Measurements from ENCODE around the gene IRS2.

The IRS2 gene

DNA sequence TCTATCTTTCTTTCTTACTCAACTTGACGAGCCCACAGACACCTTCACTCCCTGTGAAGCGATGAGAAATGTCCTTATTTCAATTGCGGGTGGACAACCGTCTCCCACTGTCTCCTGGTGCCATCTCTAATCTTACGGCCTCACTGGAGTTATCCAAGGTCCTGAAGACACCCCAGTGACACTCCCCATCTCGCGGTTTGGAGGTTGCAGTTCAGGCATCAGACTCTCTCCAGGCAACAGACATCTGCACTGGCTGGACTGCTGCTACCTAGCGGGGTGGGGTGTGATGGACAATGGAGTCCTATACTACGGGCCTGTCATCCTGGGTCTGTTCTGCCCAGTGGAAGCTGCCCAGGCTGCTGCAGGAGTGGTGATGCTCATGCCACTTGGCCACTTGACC is 18.3 kb upstream of the IRS2 start:
- no peak for DNase-seq

DNA sequence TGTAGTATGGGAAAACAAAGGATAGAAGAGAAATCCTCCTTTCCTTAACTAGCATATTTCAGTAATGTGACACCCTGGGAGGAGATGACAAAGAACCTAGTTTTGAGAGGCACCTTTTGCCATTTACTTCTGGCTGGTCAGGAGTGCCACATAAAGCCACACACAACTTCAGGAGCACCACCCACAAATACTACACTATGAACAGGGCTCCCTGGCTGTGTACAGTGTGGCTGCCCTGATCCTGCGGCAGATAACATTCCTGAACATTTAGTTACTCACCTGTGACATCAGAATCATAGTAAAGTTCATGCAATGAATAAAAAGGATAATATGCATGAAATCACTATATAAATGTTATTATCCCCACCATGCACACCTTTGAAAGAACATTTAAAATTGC is 17.4 kb upstream of the IRS2 start:
- DNase-seq = no peak

DNA sequence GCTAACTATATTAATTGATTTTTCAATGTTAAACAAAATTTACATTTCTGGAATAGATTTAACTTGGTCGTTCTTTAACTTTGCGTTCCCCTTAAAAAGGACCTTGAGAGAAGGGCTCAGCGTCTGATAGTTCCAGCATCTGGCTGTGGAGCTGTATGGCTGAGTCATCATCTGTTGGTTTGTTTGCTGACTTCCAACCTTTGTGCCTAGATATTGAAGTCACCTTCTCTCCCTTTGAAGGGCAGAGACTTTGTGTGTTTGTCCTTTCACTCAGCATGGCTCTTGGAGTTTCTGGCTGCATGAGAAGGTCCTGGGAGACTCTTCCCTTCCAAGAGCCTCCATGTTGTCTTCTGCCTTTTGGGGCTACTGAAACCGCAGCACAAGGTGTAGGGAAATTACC is 16.6 kb upstream of the IRS2 start:
- DNase-seq = no peak

DNA sequence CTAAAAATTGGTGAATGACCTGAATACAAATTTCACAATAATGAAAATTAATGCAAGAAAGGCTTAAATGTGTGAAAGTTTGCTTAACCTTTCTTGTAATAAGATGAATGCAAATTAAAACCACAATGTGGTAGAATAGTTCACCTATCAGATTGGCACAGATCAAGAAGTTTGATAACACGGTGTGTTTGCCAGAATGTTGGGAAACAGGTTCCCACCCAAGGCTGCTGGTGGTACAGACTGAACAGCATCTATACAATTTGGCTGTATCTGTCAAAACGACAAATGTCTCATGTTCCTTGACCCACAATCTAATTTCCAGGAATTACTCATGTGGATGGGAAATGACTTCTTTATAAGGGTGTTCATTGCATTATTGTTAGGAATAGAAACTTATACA is 8.6 kb upstream of the IRS2 start:
- DNase-seq = no peak

DNA sequence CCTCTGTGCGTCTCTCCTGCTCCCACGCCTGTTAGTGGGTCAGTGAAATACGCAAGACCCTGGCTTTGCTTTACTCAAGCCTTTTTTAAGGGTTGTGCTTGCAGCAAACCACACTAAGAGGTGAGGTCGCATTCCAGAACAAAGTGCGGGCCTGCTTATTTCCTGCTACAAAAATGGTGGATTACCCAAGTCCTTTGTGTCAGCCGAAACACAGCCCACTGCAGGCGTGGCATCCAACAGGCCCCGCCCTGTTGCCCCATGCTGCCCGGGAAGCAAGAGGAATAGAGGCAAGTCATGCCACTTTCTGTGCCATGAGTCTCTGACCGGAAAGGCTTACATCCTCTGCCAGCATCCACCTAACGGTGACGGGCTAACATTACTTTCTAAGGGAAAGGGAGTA is 7.7 kb upstream of the IRS2 start:
- no peak for DNase-seq

DNA sequence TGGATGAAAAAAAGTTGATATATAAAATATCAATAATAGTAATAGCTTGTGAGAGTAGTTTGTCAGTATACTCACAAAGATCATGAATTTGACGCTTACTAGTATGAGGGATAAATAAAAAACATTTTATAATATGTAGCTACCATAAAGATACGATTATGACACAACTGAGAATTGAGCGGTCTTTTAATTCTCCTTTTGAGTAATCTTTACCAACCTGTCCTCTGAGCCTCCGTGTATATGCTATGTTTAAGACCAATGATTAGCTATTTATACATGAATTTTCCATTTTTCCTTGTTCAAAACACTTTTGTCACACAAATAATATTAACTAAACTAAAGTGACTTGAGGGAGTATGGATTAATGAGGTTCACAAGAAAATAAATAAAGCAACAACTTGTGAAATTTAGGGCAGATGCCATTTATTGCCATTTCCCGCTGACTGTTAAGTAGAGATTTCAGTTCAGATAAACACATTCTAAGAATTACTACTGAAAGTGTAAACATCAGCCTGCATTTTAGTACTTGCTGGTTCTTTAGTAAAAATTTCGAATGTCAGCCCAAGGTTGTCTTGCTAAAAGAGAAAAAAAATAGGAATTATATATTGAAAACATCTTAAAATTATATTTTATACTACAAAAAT is 6.2 kb upstream of the IRS2 start:
- no peak for DNase-seq

DNA sequence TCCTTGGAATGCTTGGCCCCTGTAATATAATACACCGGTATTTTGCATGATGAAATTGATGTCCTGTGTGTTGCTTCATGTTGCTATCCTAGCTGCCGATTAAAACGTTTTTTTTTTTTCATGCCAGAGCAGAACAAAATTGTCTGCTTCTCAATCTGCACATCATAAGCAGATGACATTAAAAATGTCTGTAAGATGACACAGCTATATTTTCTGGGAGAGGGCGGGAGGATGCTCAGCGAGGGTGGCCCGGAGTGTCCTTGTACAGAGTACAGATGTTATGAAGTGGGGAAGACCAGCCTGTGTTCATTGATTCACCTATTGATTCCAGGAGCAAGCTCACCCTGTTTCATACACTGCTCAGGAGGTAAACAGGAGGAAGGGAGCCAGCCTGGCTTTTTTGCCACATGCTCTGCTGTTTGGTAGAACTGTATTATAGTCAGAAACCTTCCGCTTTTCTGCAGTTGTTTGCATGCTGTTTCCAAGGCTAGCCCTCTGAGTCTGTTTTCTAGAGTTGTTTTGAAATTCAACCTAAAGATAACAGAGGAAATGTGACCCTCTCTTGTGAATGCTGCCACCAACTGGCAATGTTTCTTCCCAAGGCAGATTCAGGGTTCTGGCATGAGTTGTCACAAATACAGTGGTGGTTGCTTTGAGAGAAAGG is 4.7 kb upstream of the IRS2 start:
- DNase-seq = no peak

DNA sequence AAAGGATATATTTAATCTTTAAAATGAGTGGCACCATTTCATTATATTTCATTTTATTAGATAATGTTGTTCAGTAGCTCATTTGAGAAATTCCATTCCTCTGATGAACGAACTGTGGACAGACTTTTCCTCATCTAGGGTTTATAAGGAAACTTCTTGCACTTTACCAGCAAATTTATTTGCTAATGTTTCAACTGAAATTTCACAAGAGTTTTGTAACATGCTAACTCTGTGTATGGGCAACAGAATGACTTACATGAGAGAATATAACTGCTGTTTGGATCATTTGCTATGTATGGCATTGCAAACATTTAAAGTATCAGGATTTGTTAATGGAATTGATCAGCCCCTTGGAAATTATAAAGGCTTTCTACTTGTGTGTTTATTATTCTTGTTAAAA is 3.7 kb upstream of the IRS2 start:
- no peak for DNase-seq

DNA sequence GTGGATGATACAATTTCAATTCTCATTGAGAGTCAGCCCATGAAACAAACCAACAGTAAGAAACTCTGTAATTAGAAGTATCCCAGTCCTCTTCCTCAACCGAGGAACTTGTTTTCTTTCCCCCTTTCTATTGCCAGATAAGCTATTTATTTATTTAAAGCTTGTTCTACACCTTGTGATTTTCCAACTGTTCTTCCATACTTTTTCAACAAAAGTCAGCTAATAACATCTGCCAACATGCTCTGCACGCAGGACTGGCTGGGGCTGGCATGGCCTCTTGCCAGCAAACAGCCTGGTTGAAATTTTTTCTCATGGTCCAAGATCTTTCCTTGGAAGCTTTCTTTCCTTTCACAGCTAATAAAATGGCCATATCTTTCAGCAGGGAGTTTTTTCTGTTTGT is 2.9 kb upstream of the IRS2 start:
- no peak for DNase-seq

DNA sequence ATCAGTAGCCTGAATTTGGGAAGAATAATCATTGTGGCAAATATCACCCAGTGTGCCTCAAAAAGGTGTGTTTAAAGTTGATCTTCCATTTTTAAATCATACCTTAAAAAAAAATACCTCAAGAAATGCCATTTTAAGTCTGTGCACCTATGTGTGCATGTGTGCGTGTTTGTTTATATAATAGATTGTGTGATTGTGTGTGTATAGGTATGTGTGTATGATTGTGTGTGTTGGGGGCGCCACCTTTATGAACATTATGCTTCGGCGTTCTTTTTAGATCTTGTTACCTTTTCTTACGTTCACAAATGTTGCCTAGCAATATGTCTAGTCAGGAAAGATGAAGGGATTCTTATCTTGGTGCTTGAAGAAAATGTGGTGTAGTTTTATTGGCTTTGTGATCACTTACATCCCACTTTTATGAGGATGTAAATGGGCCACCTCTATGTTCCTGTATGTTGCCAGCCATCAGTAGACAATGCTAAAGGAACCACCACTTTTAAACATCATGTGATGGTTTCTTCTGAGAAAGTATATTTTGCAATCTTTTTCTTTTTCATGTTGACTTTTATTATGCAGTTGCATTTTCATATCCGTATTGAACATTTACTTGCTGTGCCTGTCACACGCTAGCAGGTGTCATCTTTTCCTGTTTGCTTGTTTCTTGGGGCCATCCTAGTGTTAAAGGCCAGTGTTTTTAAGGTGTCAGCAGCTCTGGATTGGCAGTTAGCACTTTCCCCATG is 2.2 kb upstream of the IRS2 start:
- no peak for DNase-seq

DNA sequence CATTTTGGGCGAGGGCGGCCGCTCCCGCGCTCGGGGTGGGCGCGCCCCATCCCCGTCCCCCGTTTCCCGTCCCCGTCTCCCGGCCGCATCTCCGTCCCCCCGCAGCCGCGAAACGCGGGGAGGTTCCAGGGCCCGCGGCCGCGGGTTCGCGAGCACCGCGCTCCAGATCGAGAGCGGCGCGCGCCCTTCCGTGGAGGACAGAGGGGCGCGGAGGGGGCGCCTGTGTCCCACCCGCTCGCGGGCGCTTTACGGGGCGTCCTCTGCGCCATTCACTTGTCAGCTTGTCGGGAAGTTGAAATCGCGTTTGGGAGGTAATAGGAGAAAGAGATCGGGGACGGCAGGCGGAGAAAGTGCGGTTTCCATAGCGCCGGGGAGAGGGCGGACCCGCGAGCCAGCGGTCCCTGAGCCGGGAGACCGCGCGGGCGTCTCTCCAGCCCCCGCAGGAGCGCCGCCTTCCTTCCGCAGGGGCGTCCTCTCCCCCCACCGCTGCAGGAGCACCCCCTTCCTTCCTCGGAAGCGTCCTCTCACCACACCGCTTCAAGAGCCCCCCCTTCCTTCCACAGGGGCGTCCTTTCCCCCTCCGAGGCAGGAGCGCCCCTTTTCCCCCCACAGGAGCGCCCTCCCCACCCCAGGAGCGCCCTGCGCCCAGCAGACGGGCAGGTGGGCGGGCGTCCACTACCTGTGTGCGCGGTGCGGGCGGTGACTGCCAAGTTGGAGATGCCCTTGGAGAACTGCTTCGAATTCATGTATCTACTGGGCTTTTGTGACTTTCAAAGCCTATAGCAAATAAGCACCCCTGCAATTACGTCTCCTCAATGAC is 962 bp upstream of the IRS2 start:
- DNase-seq = no peak

DNA sequence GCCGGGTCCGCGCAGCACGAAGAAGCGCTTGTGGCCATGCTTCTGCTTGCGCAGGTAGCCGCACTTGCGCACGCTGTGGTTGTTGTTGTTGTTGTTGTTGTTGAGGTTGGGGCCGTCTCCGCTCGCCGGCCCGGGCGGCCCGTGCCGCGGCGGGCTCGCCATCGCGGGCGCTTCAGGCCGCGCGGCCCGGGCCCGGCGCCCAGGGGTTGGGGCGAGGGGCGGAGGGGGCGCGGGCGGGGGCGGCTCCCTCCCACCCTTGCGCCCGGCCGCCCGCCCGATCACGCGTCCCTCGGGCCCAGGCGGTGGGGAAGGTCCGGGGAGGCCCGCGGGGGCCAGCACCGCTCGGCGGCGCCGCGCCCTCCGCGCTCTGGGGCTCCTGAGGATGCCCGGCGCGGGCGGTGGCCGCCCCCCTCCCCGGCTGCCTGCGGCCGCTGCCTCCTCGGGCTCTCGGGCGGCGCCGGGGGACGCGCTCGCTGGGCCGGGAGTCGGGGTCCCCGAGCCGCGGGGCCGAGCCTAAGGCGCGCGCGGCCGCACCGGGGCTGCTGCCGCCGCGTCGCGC is 412 bp downstream of the IRS2 start:
- no peak for DNase-seq

DNA sequence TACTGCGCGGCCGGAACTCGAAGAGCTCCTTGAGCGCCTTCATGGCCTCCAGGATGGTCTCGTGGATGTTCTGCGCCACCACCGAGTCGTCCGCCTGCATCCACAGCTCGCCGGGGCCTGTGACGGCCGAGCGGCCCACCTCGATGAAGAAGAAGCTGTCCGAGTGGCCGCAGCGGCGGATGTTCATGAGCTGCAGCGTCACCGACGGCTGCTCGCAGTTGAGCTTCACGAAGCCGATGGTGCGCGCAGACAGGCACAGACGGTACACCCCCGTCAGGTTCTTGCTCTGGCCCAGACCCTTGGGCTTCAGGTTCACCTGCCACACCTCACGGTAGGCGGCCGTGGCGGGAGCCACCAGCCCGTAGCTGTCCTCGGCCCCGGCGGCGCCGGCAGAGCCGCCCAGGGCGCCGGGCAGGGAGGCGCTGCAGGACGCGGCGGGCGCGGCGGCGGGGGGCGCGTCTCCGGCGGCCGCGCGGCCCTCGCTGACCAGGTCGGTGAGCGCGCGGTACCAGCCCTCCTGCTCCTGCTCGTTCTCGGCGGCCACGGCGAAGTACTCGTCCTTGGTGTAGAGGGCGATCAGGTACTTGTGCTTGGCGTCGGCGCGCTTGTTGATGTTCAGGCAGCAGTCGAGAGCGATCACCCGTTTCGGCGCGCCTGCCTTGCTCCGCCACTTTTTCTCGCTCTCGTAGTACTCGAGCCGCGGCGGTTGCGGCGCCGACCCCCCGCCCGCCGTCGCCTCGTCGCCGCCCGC is 1.1 kb downstream of the IRS2 start:
- DNase-seq = no peak

DNA sequence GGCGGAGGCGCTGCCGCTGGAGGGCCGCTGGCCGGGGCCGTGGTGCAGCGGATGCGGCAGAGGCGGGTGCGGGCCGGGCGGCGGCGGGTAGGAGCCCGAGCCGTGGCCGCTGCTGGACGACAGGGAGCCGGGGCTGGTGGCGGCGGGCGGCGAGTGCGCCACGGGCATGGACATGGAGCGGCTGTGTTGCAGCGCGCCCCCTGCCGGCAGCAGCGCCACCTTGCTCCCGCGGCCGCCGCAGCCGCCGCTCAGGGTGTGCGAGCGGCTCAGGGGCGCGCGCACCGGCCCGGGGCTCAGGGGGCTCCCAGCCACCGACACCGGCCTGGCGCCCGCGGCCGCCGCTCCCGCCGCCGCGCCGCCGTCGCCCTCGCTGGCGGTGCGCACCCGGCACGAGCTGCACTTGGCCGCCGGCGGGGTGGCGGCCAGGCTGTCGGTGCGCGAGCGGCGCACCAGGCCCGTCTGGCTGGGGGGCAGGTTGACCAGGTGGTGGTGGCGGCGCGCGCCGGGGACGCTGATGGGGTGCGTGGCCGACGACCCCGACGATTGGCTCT is 1.7 kb downstream of the IRS2 start:
- no peak for DNase-seq

DNA sequence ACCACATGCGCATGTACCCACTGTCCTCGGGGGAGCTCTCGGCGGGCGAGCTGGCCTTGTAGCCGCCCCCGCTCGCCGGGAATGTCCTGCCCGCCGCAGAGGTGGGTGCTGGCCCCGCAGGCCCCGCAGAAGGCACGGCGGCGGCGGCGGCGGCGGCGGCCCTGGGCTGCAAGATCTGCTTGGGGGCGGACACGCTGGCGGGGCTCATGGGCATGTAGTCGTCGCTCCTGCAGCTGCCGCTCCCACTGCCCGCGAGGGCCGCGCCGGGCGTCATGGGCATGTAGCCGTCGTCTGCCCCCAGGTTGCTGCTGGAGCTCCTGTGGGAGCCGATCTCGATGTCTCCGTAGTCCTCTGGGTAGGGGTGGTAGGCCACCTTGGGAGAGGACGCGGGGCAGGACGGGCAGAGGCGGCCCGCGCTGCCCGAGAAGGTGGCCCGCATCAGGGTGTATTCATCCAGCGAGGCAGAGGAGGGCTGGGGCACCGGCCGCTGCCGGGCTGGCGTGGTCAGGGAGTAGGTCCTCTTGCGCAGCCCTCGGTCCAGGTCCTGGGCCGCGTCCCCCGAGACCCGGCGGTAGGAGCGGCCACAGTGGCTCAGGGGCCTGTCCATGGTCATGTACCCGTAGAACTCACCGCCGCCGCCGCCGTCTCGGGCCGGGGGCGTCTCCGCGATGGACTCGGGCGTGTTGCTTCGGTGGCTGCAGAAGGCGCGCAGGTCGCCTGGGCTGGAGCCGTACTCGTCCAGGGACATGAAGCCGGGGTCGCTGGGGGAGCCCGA is 2.4 kb downstream of the IRS2 start:
- no peak for DNase-seq

DNA sequence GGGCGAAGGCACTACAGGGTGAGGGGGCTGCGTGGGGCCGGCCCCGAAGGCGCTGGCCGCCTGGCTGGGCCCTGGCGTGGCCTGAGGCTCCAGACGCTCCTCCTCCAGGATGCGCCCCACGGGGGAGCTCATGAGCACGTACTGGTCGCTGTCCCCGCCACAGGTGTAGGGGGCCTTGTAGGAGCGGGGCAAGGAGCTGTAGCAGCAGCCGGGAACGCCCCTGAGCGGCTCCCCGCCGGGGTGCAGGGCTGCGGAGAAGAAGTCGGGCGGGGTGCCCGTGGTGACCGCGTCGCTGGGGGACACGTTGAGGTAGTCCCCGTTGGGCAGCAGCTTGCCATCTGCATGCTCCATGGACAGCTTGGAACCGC is 3.0 kb downstream of the IRS2 start:
- DNase-seq = no peak

DNA sequence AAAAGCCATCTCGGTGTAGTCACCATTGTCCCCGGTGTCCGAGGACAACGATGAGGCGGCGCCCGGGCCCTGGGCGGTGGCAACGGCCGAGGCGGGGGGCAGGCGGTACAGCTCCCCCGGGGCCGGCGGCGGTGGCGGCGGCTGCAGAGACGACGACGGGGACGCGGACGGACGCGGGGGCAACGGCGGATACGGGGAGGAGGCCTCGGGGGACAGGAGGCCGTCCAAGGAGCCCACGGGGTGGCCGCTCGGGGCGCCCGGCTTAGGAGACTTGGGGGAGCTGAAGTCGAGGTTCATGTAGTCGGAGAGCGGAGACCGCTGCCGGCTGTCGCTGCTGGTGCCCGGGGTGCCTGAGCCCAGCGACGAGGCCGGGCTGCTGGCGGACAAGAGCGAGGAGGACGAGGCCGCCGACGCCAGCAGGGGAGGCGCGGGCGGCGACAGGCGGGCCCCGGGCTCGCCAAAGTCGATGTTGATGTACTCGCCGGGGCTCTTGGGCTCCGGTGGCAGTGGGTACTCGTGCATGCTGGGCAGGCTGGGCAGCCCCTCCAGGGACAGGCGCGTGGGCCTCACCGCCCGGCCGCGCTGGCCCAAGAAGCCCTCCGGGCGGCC is 3.5 kb downstream of the IRS2 start:
- no peak for DNase-seq

DNA sequence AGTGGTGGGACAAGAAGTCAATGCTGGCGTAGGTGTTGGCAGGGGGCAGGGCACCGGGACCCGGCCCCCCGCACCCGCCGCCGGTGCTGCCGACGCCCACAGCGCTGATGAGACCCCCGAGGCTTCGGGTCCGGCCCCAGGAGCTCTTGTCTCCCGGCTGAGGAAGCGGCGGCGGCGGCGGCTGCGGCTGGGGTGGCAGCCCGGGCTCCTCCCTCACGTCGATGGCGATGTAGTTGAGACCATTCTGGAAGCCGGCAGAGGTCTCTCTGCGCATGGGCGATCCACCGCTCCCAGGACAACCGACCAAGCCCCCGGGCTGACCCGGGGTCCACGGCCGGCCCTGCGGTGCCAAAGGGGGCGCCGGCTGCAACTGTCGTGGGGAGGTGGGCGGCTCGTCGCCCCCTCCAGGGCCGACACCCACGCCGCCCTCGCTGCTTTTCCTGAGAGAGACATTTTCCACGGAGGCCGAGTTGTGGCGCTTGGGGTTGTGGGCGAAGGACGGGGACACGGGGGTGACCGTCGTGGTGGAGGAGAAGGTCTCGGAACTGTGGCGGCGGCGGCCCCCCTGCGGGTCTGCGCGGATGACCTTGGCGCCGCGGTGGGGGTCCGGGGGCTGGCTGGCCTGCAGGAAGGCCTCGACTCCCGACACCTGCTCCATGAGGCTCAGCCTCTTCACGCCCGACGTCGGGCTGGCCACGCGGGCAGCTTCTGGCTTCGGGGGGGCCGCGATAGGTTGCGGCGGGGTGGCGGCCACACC is 4.1 kb downstream of the IRS2 start:
- no peak for DNase-seq

DNA sequence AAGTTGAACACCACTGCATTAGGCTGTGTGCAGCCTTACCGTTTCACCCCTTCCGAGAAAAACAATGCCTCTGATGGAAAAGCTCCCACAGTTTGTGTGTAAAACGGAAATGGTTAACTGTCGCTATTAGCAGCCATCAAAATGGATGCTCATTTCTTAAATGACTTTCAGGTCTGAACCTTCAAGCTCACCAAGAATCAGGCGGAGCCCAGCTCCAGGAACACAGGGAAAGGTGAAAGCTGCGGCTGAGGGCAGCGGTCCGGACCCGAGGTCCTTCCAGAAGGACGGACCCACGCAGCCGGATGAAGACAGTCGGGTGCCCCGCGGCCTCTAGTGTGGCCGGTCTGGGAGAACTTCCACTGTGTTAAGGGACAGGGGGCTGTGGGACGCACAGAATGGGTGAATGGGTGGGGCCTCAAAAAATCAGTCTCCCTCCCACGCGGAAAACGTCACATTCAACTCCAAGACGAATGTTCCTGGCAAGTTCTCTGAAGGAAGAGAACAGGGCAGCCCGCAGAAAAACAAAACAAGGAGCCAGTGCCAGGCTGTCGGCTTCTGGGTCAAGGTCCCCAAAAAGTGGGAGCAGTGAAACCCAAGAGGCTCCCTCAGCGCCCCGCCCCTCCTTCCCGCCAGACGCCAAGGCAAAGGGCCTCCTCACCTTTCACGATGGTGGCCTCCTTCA is 4.9 kb downstream of the IRS2 start:
- no peak for DNase-seq
